GM12878 (cell line): Measurements from ENCODE around the gene COPZ2.

ENCODE experiments used
- MEF2A ChIP-seq: IDR thresholded peaks from 2 replicates; pipeline ENCODE4 v1.6.1; 2011; ENCODE audit warnings: low read depth, mild to moderate bottlenecking, low read length, moderate library complexity; ENCODE audit not compliant: insufficient read depth
- MTA3 ChIP-seq: IDR thresholded peaks from 2 replicates; pipeline ENCODE4 v1.6.1; 2012; ENCODE audit warnings: low read length, inconsistent platforms, borderline replicate concordance
- POLR2AphosphoS5 ChIP-seq: IDR thresholded peaks from 2 replicates; pipeline ENCODE4 v1.6.1; 2011; ENCODE audit warnings: mild to moderate bottlenecking, low read length, inconsistent platforms
- RAD51 ChIP-seq: fragments of 450-650 bp; IDR thresholded peaks from 2 replicates; pipeline ENCODE4 v1.6.1; 2016; ENCODE audit warnings: moderate library complexity, mild to moderate bottlenecking, inconsistent platforms
- SIN3A ChIP-seq: IDR thresholded peaks from 2 replicates; pipeline ENCODE4 v1.6.1; 2012; ENCODE audit warnings: low read depth, low read length, improper control_type of control experiment
- SPI1 ChIP-seq: IDR thresholded peaks from 2 replicates; pipeline ENCODE4 v1.6.1; 2011; ENCODE audit warnings: low read depth, mild to moderate bottlenecking, low read length, moderate library complexity, borderline replicate concordance; ENCODE audit not compliant: insufficient read depth
- TCF7 ChIP-seq: IDR thresholded peaks from 2 replicates; pipeline ENCODE4 v1.6.1; 2014; ENCODE audit warnings: antibody characterized with exemption, borderline replicate concordance
- YY1 ChIP-seq: IDR thresholded peaks from 2 replicates; pipeline ENCODE4 v1.6.1; 2011; ENCODE audit warnings: low read depth, mild to moderate bottlenecking, low read length
- TF ChIP-seq, protein P1 (sequence below), 3 experiments: IDR thresholded peaks in 2 of 3; conservative IDR thresholded peaks in 1 of 3; 2 replicates each; pipeline ENCODE4 v1.5.1; 2011; ENCODE audit warnings: low read depth in 3 of 3, low read length in 3 of 3, mild to moderate bottlenecking in 3 of 3, control low read depth in 2 of 3, moderate library complexity in 2 of 3, inconsistent platforms in 1 of 3, mixed read lengths in 1 of 3; ENCODE audit not compliant: control insufficient read depth in 2 of 3, insufficient read depth in 1 of 3; ENCODE audit errors: extremely low read depth in 1 of 3
- TF ChIP-seq, protein P2 (sequence below): IDR thresholded peaks from 2 replicates; pipeline ENCODE4 v1.6.1; 2012; ENCODE audit warnings: low read depth, low read length, improper control_type of control experiment
- TF ChIP-seq, protein P3 (sequence below): fragments of 450-650 bp; IDR thresholded peaks from 2 replicates; pipeline ENCODE4 v1.6.1; 2017; ENCODE audit warnings: mild to moderate bottlenecking
- TF ChIP-seq, protein P4 (sequence below): IDR thresholded peaks from 2 replicates; pipeline ENCODE4 v1.6.1; 2011; ENCODE audit warnings: low read depth, low read length, improper control_type of control experiment, borderline replicate concordance

DNA sequence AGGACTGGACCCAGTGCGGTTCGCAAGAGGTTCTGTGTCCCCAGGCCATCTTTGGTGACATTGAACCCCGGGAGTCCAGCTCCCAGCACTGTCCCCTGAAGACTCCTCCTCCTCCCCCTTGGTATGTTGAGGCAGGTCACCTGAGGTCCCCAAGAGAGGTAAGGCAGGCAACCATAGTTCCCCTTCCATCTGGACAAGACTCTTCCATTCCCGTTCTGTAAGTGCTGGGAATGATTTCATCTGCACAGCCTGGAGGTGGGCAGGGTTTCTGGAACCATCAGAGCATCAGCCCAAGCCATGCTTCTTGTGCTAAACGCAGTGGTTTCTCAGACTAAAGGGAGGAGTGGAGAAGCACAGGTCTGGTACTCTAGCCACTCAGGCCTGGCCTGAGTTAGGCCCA is 24.9 kb downstream of the COPZ2 start:
- TF ChIP-seq, protein P1, sequence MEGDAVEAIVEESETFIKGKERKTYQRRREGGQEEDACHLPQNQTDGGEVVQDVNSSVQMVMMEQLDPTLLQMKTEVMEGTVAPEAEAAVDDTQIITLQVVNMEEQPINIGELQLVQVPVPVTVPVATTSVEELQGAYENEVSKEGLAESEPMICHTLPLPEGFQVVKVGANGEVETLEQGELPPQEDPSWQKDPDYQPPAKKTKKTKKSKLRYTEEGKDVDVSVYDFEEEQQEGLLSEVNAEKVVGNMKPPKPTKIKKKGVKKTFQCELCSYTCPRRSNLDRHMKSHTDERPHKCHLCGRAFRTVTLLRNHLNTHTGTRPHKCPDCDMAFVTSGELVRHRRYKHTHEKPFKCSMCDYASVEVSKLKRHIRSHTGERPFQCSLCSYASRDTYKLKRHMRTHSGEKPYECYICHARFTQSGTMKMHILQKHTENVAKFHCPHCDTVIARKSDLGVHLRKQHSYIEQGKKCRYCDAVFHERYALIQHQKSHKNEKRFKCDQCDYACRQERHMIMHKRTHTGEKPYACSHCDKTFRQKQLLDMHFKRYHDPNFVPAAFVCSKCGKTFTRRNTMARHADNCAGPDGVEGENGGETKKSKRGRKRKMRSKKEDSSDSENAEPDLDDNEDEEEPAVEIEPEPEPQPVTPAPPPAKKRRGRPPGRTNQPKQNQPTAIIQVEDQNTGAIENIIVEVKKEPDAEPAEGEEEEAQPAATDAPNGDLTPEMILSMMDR (IDR thresholded peaks at IDR 0.05 in 2 of 3, conservative IDR thresholded peaks at IDR 0.05 in 1 of 3; ENCODE audit: control insufficient read depth in 2 of 3, extremely low read depth in 1 of 3, insufficient read depth in 1 of 3, low read depth in 3 of 3, low read length in 3 of 3): no peak
- TF ChIP-seq MTA3: no peak
- no peak for TF ChIP-seq SIN3A
- TF ChIP-seq, protein P2, sequence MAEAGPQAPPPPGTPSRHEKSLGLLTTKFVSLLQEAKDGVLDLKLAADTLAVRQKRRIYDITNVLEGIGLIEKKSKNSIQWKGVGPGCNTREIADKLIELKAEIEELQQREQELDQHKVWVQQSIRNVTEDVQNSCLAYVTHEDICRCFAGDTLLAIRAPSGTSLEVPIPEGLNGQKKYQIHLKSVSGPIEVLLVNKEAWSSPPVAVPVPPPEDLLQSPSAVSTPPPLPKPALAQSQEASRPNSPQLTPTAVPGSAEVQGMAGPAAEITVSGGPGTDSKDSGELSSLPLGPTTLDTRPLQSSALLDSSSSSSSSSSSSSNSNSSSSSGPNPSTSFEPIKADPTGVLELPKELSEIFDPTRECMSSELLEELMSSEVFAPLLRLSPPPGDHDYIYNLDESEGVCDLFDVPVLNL: no peak
- TF ChIP-seq, protein P3, sequence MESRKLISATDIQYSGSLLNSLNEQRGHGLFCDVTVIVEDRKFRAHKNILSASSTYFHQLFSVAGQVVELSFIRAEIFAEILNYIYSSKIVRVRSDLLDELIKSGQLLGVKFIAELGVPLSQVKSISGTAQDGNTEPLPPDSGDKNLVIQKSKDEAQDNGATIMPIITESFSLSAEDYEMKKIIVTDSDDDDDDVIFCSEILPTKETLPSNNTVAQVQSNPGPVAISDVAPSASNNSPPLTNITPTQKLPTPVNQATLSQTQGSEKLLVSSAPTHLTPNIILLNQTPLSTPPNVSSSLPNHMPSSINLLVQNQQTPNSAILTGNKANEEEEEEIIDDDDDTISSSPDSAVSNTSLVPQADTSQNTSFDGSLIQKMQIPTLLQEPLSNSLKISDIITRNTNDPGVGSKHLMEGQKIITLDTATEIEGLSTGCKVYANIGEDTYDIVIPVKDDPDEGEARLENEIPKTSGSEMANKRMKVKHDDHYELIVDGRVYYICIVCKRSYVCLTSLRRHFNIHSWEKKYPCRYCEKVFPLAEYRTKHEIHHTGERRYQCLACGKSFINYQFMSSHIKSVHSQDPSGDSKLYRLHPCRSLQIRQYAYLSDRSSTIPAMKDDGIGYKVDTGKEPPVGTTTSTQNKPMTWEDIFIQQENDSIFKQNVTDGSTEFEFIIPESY: no peak
- no peak for TF ChIP-seq TCF7
- no peak for TF ChIP-seq POLR2AphosphoS5
- TF ChIP-seq, protein P4, sequence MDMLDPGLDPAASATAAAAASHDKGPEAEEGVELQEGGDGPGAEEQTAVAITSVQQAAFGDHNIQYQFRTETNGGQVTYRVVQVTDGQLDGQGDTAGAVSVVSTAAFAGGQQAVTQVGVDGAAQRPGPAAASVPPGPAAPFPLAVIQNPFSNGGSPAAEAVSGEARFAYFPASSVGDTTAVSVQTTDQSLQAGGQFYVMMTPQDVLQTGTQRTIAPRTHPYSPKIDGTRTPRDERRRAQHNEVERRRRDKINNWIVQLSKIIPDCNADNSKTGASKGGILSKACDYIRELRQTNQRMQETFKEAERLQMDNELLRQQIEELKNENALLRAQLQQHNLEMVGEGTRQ: no peak
- no peak for TF ChIP-seq YY1
- no peak for TF ChIP-seq SPI1
- TF ChIP-seq RAD51: no peak
- no peak for TF ChIP-seq MEF2A
